Fibroblast of peridontal ligament (primary cell): ENCODE measurements around the gene MDGA2.
"Not testable (repeated sequence)": the region's sequence is repeated elsewhere in the genome, so short reads cannot be mapped to it uniquely, and the experiment has no call there.

Source experiments
- DNase-seq: peaks from one replicate; pipeline ENCODE4 v3.0.0-alpha.2; 2010; ENCODE audit errors: extremely low read depth

Gene MDGA2

DNA sequence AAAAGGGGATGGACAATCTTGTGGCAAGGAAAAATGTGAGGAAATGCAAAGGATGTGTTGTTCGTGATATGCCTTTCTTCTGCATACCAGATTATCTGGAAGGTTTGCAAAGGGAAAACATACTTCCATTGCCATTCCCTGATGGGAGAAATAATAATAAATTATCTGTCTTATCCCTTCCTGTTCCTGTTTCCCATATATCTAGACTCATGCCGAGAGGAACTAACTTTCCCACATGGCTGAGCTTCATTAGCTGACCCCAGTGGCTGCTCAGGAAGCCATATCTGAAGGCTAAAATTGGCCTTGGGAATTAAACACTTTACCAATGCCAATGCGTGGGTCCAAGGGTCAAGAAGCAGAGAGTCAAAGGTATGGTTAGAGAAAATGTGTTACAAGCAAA lies 439.8 kb downstream of the MDGA2 start:
- DNase-seq = no peak

DNA sequence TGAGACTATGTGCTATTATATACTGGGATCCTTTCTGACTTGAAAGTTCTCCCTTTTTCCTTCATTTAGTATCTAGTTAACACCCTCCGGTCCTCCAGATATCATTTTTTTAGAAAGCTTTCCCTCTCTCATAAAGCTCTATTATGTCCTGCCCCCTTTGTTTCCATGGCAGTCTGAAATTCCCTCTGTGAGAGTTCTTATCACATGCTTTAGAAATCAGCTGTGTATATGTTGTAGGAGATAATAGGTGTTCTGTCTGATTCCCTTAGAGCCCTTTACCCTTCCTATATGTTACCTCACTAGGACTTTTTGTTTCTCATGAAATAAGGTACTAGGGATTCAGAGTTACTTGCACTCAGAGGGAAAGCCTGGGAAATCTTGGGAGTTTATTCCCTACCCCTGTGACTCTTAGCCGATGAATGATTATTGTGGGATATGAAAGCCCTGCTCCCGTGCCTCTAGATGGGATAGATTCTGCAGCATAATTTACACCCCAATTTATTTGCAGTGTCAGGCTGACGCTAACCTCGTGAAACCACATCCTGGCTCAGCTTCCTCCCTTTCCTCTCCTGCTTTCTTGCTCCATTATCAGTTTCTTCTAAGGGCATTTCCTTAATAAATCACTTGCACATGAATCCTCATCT lies 448.4 kb downstream of the MDGA2 start:
- no peak for DNase-seq

DNA sequence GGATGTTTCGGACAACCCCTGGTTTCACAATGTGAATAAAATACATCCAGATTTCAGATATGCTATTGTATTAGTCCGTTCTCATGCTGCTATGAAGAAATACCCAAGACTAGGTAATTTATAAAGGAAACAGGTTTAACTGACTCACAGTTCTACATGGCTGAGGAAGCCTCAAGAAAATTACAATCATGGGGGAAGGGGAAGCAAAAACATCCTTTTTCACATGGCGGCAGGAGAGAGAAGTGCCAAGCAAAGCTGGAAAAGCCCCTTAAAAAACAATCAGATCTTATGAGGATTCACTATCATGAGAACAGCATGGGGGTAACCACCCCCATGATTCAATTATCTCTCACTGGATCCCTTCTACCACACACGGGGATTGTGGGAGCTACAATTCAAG lies 451.7 kb downstream of the MDGA2 start:
- DNase-seq = no peak

DNA sequence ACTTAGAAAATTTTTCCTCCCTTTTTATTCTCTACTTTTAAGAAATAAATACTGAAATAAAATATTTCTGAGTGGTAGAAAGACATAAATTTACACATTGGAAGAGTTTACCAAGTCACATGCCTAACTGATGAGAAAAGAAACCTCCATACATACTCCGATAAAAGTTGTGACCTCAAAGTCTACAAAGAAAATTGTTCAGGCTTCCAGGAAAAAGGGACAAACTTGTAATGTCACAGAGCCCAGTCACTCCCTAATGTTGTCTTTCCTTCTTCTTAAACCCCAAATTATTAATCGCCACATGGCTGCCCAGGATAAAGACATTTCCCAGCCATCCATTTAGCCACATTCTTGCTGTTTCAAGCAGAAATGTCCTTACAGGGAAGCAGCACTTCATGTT lies 455.3 kb downstream of the MDGA2 start:
- DNase-seq = no peak

DNA sequence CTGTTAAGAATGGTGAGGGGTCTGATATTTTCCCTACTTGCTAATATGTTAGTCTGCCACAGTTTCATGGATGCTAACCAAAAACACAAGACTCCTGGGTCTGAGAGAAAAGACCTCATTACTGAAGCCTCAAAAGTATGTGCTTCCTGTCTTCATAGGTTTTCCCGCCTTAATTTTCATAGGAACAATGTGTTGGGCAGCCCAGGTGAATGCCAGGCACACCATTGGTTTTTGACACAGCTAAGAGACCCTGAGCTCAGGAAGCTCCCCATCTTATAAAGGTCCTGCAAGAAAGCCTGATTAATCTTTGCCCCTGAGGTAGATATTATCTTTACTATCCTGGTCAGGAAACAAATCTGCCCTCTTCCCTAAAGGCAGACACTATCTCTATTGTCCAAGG lies 464.1 kb downstream of the MDGA2 start:
- DNase-seq = no peak

DNA sequence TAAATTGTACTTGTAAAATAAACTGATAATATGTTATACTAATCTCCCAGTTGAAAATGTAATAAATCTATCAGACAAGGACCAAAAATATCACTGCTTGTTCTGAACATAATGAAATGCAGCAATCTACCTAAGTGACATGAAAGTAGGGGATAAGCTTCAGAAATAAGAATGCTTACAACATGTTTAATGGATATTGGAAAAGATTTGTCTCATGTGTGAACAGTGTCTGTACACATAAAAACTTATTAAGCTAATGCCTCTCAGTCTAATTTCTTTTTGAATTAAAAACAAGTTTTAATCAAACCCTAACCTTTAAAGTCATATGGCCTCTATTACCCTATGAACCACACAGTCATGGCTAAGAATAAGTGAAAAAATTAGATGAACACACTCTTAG lies 465.3 kb downstream of the MDGA2 start:
- DNase-seq = no peak

DNA sequence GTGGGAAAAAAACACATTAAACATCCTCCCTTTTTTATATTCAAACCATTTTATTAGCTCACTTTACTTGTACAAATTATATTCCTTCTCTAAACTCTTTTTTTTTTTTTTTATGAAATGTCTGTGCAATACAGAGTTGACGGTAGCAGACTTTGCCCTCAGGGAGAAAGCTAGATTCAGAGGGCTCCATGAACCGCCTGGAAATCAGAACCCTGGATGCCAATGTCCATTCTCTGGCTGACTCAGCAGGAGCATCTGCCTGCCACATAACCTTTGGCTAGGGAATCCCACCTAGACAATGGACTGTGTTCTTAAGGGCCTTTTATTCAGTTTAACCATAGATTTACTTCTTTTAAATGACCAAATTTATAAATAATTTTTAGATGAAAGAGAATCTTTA lies 467.0 kb downstream of the MDGA2 start:
- no peak for DNase-seq

DNA sequence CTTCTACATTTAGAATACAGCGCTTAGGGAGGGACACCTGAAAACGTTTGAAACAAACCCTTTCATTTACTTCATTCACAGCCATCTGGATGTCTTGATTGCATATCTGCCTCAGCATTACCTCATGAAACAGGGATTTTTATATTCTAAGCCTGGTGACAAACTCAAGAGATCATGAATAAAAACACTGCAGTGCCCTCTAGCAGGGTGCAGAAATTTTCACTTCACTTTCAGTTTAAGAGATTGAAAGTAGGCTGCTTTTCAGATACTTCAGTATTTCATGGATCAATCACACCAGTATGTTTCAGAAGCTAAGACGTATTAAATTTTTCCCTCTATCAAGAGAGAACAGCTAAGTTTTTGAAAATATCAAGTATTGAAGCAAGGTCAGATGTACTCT lies 467.8 kb downstream of the MDGA2 start:
- no peak for DNase-seq

DNA sequence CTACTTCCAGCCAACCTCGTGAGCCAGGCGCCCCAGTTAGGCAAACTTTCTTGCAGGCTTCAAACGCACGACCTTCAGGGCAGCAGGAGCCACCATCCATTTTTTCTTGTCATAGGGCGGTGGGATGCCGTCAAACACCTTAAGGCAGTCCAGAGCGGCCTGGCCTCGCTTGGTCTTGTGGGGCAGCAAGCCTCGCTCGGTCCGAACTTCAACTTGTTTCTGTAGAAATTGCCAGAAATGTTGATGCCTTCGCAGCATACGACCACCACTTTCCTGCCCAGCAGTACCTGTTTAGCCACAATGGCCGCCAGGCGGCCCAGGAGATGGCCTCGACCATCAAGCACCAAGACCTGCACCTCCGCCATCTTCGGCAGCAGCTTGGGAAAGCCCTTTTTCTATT lies 474.7 kb downstream of the MDGA2 start:
- no peak for DNase-seq

DNA sequence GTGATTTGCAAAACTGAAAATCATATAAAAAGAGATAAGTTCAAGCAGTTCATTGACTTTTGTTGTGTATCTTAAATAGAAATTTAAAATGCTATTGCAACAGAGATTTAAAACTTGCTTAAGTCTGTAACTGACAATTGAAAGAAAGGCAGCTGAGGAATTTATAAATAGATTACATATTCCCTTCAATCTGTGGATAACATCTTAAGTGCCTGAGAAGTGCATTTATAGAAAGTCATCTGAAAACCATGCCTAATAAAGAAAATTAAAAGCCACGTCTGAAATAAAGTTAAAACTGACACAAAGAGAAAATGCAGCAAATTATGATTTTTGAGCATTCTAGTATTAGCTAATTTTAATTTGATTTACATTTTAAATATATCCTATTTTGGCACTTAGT lies 479.8 kb downstream of the MDGA2 start:
- DNase-seq = no peak

DNA sequence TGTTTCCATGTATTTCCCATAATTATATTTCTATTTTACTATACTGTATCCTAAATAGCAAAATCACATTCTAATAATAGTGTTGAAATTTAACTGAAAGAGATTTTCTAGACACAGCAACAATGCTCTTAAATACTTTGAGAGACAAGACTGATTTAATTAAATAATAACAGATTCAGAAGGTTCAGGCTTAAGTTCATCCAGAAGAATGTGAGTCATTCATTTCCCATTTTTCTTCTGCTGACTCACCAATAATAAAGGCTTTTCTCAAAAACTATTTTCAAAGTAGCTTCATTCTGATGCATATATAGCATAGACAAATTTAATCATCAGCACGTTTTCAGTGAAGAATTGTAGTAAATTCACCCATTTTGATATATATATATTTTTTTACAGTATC lies 481.4 kb downstream of the MDGA2 start:
- no peak for DNase-seq

DNA sequence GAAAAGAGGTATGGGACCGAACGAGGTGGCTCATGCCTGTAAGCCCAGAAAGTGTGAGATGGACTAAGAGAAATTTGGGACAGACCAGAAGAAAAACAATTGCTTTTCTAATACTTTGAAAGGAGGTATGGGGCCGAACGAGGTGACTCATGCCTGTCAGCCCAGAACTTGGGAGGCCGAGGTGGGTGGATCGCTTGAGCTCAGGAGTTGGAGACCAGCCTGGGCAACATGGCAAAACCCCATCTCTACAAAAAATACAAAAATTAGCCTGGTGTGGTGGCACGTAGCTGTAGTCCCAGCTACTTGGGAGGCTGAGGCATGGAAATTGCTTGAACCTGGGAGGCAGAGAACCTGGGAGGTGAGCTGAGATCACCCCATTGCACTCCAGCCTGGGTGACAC lies 483.2 kb downstream of the MDGA2 start:
- not testable (repeated sequence) for DNase-seq

DNA sequence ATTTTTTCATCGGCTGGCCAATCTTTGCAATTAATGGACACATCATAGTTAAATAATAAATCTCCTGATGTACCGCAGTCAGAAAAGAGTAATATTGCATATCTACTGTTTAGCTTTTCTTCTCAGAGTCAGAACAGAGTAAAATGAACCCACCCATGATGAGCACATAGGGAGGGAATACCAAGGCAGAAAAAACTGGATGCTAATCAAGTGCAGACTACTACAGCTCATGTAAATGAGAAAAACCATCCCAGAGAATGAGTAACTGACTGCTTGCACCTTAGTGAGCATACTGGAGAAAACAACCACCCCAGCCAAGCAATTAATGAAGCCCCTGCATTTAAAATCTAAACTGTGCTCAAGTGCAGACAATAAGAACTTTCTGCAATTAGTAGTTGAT lies 483.7 kb downstream of the MDGA2 start:
- no peak for DNase-seq

DNA sequence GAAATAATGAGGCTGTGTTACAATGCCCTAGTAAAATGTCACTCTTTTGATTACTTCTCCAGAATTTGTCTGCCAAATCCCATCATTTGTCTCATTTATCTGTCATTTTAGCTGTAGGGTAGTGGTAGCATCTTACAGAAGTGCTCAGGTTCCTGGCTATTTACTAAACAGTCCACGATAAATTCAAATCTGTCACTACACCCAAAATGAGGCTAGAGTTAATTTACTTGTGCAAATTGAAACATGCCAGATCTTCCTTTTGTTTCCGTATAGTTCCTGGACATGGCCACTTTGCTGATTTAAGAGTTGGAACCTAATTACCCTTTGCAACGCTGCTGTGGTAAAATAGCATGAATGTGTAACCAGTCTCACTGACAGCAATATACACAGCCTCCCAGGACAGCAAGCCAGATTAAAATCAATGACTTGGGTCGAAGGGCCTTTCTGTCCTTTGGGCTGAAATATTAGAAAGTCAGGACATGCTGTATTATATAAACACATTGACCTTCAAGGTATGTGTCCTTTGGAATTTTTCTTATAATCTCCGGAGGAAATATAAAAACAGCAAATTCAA lies 485.4 kb downstream of the MDGA2 start:
- no peak for DNase-seq

DNA sequence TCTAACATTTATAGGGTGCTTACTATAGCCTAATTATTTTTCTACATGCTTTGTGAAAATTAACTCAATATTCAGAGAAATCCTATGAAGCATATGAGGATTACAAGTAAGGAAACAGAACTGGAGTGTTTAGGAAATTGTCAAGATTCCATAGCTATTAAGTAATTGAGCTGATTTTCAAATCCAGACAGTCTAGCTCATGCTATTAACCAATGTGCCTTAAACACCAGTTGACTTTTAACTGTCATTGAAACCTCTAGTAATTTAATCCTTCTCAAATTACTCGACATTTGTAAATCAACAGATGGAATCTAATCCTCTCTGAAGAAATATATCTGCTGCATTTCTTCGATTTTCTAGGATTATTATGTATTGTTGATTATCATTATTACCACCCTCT lies 488.9 kb downstream of the MDGA2 start:
- DNase-seq = no peak

DNA sequence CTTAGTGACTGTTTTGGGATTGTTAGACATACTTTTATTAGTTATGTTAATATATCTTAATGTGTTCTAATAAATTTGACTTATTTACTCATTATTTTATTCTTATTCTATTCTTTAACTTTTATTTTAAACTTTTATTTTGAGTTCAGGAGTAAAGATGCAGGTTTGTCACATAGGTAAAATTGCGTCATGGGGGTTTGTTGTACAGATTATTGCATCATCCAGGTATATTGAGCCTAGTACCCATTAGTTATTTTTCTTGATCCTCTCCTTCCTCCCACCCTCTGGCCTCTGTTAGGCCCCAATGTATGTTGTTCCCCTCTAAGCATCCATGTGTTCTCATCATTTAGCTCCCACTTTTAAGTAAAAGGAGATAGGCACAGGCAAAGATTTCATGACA lies 495.5 kb downstream of the MDGA2 start:
- no peak for DNase-seq

DNA sequence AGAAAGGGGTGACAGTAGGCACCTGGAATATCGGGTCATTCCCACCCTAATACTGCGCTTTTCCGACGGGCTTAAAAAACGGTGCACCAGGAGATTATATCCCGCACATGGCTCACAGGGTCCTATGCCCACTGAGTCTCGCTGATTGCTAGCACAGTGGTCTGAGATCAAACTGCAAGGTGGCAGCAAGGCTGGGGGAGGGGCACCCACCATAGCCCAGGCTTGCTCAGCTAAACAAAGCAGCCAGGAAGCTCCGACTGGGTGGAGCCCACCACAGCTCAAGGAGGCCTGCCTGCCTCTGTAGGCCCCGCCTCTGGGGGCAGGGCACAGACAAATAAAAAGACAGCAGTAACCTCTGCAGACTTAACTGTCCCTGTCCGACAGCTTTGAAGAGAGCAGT lies 503.5 kb downstream of the MDGA2 start:
- not testable (repeated sequence) for DNase-seq

DNA sequence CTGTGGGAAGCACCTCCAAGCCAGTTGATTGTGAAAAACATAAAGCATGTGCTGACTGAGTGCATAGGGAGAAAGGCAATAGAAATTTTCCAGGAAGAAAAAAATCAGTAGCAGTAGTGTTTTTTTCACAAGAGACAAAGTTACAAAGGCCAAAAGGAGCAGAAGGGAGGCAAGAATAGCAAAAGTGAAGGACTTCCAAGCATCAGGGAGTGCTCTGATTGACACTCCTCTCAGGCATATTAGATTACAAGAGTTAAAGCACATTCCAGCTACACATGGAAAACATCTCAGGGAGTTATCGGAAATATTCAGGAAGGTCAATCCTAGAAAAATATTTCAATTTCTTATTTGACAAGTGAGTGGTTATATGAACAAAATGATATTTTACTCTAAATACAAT lies 508.0 kb downstream of the MDGA2 start:
- no peak for DNase-seq

DNA sequence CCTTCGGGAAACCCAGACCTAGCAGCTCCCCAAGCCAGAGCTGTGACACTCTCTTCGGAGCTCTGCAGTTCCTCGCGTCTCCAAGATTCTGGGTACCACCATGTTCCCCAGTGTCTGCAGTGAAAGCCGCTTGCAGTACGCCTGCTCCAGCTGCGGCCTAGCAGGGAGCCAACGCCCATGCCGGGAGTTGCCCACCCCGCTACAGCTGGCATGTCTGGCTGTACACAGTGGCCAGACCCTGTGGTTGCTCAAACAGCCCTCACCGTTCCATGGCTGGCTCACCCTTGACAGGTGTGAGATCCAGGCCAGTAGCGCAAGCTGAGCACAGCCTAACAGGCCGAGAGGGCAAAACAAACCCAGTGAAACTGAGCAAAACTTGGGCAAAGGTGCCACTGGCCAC lies 520.0 kb downstream of the MDGA2 start:
- DNase-seq = no peak

DNA sequence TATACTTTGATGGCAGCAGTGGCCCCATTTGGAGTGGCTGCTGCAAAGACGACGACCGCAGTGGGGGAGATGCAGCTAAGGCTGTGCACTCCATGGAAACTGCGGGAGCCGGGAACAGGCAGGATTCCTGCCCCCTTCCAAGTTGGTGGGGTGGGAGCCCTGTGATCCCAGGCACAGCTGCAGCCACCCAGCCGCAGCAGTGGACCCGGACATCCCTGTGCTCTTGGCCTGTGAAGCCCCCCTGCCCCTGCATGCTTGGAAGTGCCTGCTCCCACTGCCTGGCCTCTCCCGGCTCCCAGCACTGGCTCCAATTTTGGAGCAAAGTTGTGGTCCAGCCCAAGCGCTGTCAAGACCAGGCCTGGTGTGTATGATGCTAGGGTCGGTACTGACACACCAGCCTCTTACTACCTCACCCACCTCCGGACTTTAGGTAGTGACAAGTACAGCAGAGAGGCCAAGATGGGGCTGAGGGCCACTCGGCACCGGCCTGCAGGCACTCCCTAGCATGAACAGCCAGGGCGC lies 521.1 kb downstream of the MDGA2 start:
- DNase-seq = no peak

DNA sequence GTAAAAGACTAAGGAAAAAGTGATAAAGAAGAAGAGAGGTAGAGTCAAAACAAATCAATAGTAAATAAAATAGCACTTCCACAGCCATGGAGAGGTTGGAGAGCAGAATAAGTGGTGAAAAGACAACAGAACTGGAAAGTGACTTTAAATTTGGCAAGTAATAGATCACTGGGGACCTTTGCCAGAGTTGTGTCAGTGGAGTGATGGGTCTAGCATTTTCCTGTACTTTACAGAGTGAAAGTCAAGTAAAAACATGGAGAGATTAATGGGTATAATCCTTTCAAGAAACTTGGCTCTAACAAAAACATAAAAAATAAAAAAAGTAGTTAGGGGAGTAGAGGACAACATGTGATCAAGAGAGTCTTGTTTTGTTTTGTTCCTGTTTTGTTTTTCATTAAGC lies 521.7 kb downstream of the MDGA2 start:
- no peak for DNase-seq

DNA sequence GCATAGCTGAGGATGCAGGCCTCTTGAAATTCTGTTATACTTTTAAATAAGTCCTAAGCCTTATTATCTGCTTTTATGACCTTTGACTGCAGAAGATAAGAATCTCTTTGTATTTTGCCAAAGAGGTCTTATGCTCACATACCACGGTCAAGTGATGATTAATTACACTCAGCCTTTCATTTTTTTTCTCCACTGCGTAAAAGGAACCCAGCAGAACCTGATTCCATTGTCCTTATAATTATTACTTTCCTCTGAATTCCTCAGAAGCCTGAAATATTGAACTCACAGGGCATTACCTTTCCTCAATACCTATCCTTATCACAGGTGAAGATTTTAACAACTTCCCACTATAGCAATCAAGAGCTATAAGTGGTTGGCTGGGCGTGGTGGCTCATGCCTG lies 525.1 kb downstream of the MDGA2 start:
- DNase-seq = no peak

DNA sequence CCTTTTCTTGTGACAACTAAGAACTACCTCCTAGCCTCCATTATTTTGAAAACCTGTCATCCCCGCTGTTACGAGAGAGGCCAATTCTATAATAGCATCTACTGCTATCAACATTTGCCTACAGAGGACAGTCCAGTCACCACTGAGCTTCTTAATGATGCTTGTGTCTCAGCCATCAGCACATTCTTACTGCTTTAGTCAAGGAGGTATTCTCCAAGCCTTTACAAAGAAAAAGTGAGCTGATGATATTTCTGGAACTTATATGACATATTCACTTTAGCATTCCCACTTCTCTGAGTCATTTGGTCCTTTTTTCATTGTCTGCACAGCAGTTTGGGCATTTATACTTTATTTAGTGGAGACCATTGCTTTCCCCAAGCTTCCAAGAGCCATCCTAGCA lies 526.1 kb downstream of the MDGA2 start:
- no peak for DNase-seq

DNA sequence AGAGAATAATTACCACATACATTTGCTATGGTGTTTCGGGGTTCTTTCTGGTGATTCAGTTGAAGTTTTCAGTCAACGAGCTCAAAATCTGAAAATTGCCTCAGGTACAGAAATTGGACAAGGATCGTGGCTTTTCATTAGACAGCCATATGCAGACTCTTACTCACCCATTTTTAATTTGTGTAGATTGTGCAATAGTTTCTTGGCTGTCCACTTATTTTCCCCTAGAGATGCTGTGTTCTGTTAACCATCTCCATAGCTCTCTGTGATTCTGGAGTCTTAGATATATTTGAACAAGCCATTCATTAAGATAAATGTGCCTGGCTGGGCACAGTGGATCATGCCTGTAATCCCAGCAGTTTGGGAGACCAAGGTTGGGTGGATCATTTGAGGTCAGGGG lies 526.7 kb downstream of the MDGA2 start:
- DNase-seq = no peak
